Measurements from ENCODE around the gene SAP30L. TPM values are rescaled to one million over a fixed set of nuclear protein-coding genes. Genes with fewer than 3 reads are reported as not detected.
A peak's percentile ranks its signal among the peaks of the same experiment; 100 is the strongest.

The SAP30L gene, protein sequence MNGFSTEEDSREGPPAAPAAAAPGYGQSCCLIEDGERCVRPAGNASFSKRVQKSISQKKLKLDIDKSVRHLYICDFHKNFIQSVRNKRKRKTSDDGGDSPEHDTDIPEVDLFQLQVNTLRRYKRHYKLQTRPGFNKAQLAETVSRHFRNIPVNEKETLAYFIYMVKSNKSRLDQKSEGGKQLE
- 17.7 and 24.8 TPM in 2 replicates for polyA plus RNA-seq (2014; cell fraction: cytosol; rRNA removed)
- 25.7 and 50.3 TPM in 2 replicates for polyA plus RNA-seq (2014; cell fraction: nucleus; rRNA removed)

DNA sequence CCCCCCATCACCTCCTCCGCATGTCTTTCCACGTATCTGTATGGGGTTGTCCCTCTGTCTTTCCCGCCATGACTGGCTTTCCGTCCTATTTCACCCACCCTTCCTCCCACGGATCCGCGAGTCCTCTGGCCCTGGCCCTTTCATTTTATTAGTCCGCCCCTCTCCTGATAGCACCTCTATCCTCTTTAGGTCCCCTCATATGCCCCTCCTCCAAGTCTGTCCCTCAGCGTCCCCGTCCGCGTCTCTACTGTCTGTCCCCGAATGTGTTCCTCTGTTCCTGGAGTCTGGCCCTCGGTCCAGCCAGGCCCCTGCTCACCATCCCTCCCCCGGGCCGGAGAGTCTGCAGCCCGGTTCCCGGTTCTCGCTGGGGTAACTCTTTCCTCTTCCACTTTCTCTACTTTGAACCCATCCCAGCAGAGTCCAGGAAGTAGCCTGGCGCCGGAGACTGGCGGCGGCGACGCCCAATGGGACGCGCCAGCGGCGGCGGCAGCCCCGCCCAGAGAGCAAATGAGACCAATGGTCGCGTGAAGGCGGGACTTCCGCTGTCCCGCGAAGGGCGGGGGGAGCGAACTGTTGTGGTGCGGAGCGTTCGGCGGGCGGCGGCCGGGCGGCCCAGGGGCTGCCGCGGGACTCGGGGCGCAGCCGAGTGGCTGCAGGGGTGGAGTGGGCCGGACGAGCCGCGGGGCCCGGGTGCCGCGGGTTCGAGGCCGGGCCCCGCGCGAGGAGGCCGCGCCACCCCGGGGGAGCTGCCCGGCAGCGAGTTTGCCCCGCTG, at the start of gene SAP30L:
Gene SAP30L, plus strand, starts transcription at position 576 of the 773 bp plus-strand sequence. CDS start 608 bp downstream, outside the sequence.
- peak; percentile 92 for DNase-seq (ENCODE audit: low spot score)

DNA sequence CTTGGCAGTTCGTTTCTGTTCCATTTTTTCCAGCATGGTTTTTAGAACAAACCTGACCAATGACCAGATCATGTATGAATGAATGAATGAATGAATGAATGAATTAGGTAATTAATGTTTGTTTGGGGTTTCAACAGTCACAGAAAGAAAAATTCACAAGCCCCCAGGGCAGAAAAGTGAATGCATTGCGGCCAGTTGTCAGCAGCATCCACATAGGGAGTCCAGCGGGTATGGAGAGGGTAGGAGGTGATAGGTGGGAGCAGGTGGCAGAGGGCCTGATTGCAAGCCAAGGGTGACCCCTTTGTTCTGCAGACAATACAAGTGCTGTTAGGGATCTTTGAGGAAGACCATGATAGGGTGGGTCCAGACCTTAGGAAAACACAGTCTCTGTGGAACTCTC, 49.7 kb upstream of the SAP30L start:
- DNase-seq (ENCODE audit: low spot score), result no peak

DNA sequence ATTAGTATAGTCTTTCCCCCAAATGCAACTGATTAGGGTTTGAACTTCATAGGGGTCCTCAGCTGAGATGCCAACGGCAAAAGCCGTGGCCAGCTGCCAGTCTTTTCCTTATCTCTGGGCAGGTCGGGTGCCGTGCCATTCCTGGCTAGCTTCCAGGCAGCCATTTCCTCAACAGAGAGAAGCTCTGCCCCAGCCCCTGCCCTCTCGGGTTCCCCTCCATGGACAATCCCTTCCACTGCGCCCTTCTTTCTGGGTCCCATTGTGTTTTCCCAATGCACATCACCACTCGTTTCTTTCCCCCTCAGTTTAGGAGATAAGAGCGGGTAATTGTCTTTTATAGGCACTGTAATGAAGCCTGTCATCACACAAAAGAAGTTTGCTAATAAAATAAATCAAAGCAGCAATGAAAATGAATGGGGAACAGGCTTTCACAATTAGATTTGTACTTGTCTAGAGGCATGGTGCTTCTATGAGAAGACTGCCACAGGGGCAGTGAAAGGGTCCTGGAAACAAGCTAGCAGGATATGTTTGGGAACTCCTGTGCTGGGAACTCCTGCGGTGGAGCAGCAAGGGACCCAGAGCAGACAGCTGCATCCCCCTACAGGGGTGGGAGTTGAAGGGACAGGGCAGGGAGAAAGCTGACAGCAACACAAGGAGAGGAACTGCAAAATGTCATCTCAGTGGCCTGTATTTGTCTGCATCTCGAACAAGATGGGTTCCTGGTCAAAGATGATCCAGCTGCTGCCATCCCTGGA, 48.0 kb upstream of the SAP30L start:
- peak; percentile 83 for DNase-seq (ENCODE audit: low spot score)

DNA sequence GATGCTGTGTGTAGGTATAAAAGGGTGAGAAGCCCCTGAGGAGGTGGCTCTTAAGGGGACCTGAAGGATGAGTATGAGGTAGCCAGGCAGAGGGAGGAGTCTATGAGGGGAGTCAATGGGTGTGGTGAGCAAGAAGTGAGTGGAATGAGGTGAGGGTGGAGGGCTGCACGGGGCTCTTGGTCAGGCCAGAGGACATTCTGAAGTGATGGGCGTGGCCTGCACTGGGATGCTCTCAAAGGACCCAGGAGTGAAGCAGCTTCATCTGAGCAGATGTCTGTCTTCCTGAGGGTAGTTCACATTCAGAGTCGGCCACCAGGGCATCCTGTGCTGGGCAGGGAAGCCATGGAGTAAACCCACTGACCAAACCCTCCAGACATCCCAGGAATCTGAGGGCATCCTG, 45.1 kb upstream of the SAP30L start:
- no peak for DNase-seq (ENCODE audit: low spot score)

DNA sequence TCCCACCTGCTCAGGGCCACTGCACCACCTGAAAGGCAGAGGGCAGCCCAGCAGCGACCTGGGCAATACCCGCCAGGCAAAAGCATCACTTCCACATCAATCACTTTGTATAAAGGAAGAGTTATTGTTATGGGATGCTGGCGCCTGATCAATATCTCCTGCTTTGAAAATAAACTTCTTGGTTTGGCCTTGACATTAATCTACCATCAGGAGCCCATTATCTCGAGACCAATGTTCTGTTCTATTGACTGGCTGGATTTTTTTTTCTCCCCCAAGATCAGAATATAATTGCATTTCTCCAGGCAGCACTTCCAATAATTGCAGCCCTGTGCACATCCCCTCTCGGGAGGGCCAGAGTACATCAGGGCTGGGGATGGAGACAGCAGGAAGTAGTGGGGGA, 44.4 kb upstream of the SAP30L start:
- DNase-seq (ENCODE audit: low spot score), result peak; percentile 82

DNA sequence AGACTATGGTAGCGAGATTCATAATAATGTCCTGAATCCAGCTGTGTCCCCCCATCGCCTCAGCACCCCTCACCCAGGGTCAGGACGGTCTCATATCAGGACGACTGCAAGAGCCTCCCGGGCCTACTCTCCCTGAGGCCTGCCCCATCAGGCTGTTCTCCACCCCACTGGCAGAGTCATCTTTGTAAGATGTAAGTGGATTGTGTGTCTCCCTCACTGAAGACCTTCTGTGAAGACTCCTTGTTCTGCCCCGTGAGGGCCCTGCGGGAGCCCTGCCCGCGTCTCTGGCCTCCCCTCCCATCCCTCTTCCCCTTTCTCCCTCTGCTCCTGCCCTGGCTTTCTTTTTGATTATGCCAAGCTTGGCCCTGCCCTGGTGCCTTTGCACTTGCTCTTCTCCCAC, 43.9 kb upstream of the SAP30L start:
- DNase-seq (ENCODE audit: low spot score), result no peak

DNA sequence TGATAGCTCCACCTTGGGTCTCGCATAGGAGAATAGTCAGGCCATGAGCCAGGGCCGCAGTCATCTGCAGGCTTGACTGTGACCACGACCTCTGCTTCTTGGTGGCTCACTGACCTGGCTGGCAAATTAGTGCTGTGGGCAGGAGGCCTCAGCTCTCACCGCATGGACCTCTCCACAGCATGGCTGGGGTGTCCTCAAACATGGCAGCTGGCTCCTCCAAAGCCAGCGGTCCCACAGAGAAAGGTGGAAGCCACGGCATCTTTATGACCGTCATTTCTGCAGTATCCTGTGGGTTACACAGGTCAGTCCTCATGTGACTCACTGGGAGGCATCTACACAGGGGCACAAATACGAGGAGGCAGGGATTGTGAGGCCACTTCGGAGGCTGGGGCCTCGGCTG, 43.2 kb upstream of the SAP30L start:
- DNase-seq (ENCODE audit: low spot score), result no peak

DNA sequence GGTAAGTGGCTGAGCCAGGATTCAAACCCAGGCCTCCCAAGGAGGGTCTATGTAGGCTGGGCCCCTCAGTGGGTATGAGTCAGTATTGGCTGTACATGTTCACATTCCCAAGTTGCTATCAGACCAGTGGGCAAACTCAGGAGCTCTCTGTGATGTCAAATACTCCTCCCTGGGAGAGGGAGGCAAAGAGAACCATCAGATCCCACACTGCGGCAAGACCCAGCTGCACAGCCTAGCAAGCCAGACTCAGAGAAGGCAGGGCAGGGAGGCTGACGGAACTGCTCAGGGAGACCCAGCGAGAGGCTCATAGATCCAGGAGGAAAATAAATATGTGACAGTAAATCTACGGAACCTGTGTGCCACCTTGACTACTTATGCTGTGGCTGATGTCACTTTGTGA, 42.6 kb upstream of the SAP30L start:
- no peak for DNase-seq (ENCODE audit: low spot score)

DNA sequence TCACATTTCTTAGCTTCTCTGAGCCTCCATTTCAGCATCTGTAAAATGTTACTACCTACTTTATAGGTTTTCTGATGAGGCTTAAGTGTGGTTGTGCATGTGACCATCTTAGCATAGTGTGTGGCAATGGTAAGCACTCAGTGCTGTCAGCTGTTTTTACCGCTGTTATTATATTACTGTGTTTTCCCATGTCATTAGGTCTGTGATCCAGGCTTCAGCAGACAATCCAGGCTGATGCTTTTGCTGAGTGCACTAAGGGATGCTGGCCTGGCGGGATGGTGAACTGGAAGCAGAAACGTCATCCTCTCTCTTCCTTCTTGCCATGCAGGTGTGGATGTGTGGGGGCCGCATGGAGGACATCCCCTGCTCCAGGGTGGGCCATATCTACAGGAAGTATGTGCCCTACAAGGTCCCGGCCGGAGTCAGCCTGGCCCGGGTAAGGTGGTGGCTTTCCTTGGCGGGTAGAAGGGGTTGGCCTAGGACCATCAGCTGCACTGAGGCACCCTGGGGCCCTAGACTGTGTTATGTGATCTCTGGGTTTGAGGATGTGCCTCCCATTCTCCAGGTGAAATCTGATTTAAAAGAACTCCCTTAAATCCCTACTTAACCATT, 41.9 kb upstream of the SAP30L start:
- peak; percentile 43 for DNase-seq (ENCODE audit: low spot score)

DNA sequence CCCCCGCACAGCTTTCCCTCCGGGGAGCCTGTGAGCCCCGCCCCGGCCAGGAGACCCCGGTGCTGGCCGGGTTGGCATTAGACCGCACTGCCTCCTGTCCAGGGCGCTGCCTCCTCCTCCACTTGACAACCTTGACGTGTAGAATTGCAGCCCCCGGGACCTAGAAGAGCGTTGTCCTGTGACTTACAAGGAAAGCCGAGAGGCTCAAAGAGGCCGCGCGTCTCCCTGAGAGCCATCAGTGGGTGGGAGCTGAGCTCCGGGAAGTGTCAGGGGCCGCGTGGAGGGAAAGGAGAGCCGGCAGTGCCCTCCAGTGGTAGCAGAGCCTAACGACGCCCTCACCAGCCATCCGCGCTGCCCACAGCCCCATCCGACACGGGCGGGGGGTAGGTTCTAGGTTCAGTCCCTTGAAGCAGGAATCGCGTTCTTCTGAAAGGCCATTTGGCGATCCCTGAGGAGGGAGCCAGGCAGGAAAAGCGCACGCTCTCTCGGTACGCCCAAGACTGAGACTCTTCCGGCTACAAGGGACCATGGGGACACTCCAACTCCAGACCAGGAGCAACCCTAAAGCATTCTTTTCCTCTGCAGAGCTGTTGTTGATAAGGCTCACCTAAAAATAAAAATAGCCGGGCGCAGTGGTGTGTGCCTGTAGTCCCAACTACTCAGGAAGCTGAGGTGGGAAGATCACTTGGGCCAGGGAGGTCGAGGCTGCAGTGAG, 40.6 kb upstream of the SAP30L start:
- peak; percentile 86 for DNase-seq (ENCODE audit: low spot score)

DNA sequence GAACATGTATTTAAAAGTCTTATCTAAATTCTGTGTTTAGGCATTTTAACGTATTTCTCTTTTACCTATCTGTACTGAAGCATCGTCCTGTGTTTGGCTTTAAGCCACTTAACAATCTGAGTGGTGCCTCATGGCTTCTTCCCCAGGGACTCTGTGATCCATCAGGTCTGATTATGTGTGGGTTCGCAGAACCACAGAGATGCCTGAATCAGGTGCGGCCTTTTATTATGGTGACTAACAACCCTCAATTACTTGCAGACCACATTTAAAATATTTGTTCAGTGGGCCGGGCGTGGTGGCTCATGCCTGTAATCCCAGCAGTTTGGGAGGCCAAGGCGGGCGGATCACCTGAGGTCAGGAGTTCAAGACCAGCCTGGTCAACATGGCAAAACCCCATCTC, 39.6 kb upstream of the SAP30L start:
- no peak for DNase-seq (ENCODE audit: low spot score)

DNA sequence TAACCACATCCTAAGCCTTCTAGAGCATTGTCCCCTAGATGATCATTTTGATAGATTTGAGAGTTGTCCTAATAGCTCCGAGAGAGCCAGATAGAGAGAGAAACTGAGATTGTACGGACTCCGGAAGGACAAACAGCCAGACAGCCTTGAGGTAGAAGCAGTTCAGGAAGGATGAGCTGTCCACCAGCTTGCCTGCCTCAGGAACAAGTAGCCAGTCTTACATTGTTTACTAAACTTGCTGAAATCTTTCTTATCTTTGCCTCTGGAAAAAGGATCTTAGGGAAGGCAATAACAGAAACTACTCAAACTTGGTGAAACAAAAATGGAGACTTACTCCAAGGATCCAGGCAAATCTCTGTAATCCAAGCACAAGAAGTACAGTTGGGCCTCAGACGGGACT, 39.0 kb upstream of the SAP30L start:
- DNase-seq (ENCODE audit: low spot score), result no peak

DNA sequence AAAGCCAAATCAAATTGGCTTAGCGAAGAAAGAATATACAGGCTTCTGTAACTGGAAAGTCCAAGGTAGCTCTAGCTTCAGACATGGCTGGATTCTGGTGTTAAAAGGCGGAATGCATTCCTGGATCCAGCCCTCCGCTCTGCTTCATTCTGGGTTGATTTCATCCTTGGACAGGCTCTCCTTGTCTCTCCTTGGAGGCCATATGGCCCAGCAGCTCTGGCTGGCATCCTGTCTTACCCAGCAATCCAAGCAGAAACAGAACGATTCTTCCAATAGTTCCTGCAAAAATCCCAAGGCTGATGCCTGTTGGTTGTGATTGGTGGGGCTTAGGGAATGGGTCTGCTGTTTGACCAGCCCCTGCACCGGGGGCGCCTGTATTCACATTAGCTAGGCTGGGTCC, 37.0 kb upstream of the SAP30L start:
- DNase-seq (ENCODE audit: low spot score), result no peak

DNA sequence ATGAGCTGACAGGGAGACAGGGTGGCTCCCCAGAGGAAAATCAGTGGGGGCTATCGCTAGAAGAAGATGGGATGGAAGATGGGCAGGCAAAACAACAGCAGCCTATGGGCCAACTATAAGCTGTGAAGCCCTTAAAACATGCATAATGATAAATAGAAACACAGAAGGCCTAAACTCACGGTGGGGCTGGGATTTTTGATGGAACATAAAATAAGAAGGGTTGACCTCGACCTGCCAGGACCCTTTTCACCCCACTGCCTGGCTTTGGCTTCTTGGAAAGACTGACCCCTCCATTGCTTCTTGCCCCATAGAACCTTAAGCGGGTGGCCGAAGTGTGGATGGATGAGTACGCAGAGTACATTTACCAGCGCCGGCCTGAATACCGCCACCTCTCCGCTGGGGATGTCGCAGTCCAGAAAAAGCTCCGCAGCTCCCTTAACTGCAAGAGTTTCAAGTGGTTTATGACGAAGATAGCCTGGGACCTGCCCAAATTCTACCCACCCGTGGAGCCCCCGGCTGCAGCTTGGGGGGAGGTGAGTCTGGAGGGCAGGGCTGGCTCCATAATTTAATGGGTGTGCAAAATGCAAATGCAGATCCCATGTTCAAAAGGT, 36.5 kb upstream of the SAP30L start:
- no peak for DNase-seq (ENCODE audit: low spot score)

DNA sequence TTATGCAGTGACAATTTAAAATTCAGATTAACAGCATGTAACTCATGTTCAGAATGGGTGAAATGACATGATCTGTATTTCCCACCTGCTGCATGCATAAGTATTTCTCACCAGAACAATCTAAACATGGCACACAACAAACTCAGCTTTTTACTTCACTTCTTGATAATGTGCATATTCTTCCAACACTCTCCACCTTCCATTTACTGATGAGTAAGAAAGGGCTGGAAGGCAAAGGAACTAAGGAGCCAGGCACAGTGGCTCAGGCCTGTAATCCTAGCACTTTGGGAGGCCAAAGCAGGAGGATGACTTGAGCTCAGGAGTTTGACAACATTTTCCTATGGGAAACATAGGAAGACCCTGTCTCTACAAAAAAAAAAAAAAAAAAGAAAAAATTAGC, 35.8 kb upstream of the SAP30L start:
- DNase-seq (ENCODE audit: low spot score), result no peak

DNA sequence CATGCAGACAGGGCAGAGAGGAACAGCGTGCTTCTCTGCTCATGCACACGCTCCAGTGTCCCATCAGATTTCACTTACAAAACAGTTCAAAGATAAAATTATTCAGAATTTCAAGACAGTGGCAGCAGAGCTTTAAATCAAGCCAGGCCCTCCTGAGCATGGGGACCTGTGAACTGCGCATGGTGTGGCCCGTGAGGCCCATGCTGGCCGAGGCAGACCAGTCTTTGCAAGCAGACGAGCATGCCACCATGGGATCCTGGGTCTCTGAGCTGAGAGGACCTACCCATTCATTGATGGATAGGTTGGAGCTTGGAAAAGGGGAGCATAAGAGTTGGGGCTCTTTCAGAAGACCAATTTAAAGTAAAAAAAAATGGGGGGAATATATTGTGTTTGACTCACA, 35.0 kb upstream of the SAP30L start:
- no peak for DNase-seq (ENCODE audit: low spot score)

DNA sequence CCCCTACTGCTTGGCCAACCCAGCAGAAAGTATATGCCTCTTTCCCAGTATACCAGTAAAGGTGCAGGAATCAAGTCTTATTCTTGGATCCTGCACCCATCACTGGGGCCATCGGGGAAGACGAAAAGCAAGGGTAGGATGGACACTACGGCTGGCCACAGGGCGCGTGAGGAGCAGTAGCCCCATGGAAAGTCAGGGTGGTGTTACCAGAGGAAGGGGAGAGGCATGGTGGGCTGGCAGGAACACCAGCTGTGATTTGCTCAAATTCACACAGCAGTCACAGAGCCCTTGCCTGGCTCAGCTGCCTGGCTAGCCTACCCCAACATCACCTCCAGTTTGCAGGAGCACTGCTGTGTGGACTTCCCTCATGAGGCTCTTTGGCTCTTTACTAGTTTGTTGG, 34.5 kb upstream of the SAP30L start:
- DNase-seq (ENCODE audit: low spot score), result no peak

DNA sequence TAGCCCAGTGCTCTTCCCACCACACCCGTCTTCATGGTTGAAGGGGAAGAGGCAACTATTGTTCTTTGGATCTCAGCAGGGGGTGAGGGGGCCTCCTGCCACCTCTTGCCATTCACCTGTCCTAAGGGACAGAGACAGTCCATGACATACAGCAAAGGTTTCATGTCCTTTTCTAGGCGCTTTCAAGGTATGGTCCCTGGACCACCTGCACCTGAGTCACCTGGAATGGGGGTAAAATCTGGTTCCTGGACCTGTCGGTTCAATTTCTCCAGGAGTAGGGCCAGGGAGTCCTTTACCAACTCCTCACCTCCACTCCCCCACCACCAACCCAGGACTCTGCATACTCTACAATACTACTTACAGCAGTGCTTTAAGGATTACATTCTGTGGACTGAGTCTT, 33.5 kb upstream of the SAP30L start:
- DNase-seq (ENCODE audit: low spot score), result no peak

DNA sequence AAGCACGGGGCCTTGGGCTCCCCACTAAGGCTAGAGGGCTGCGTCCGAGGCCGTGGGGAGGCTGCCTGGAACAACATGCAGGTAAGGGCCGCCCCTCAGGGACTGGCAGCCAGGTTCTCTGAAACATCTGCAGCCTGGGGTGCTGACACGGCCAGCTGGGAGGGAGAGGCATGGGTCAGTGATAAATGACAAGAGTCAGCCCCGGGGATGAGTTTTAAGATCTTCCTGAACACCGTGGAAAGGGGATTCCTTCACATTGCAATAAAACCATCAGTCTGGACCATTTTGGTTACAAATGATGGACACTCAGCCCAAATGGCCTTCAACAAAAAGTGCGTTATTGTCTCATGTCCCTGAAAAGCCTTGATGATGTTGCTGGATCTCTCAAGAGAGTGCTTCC, 32.9 kb upstream of the SAP30L start:
- no peak for DNase-seq (ENCODE audit: low spot score)

DNA sequence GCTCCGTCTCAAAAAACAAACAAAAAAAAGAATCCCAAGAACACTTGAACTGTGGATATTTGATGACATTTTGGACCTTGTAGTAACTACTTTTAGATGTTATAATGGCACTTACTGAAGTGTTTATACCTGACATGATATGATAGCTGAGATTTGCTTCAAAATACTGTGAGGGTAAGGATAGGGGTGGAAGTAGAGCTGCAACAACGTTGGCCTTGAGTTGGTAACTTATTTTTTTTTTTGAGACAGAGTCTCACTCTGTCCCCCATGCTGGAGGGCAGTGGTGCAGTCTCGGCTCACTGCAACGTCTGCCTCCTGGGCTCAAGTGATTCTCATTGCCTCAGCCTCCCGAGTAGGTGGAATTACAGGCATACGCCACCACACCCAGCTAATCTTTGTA, 30.7 kb upstream of the SAP30L start:
- no peak for DNase-seq (ENCODE audit: low spot score)

DNA sequence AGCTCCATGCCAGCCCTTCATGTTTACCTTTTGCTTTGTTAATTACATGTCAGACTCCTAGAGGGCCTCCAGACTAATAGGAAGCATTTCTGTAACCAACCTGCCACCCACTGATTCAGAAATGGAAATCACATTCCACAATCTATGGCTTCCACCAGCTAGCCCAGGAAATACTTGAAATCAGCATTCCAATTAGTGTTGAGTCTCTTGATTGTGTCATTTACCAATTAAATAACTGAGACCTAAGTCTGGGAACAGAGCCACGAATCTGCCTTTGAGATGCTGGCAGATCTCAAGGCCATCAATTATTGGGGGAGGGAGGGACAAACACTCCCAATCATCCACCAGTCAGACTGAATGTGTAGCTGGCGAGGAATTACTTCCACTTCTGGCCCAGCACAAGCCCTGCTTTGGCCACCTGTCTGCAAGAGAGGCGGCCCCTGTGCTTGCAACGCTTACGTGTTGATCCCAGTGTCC, 27.4 kb upstream of the SAP30L start:
- no peak for DNase-seq (ENCODE audit: low spot score)

All from SK-N-DZ (cell line).